Stimulated activated CD4-positive, alpha-beta T cell treated with anti-CD3 and anti-CD28 coated beads, Interleukin-15, amount 100 ng/mL, for 48 hours (primary cell): ENCODE results near the gene DAB2IP.
"Not testable (repeated sequence)": the region's sequence is repeated elsewhere in the genome, so short reads cannot be mapped to it uniquely, and the experiment has no call there.

Source experiments
- DNase-seq, 2 donors: peaks; one replicate each; pipeline ENCODE4 v3.0.0-alpha.2; 2020; ENCODE audit warnings: low read depth in 2 of 2

The DAB2IP gene

GRCh38 chr9:121792476-121792875, 141.0 kb downstream of the DAB2IP start:
- not testable (repeated sequence) for DNase-seq

DNA sequence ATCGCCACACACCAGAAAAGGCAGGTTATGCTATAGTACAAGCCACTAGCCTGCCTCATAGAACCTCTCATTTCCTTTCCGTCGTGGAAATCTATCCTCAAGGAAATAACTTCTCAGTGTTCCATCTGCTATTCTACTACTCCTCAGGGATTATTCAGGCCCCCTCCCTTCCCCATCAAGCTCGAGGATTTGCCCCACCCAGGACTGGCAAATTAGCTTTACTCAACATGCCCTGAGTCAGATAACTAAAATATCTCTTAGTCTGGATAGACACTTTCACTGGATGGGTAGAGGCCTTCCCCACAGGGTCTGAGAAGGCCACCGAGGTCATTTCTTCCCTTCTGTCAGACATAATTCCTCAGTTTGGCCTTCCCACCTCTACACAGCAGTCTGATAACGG, 142.9 kb downstream of the DAB2IP start:
- DNase-seq: not testable (repeated sequence)

GRCh38 chr9:121797081-121797480, 145.6 kb downstream of the DAB2IP start:
- no peak for DNase-seq

- no peak for DNase-seq
Measured at GRCh38 chr9:121798941-121799340, 147.5 kb downstream of the DAB2IP start.

- DNase-seq: no peak
Measured at GRCh38 chr9:121800376-121800775, 148.9 kb downstream of the DAB2IP start.

DNA sequence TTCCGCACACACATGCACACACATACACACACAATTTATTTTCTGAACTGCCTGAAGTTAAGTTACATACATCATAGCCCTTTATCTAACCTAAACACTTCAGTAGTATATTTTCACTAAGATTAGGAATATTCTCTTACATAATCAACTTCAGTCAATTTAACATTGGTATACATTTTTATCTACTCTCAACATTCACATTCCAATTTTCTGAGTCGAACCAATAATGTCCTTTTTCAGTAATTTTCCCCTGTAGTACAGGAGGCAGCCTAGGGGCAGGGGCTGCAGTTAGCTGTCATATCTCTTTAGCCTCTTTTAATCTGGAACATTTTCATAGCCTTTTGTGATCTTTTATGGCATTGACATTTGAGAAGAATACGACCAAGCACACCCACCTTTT, 150.1 kb downstream of the DAB2IP start:
- no peak for DNase-seq

GRCh38 chr9:121802753-121803152, 151.3 kb downstream of the DAB2IP start:
- DNase-seq: no peak

DNA sequence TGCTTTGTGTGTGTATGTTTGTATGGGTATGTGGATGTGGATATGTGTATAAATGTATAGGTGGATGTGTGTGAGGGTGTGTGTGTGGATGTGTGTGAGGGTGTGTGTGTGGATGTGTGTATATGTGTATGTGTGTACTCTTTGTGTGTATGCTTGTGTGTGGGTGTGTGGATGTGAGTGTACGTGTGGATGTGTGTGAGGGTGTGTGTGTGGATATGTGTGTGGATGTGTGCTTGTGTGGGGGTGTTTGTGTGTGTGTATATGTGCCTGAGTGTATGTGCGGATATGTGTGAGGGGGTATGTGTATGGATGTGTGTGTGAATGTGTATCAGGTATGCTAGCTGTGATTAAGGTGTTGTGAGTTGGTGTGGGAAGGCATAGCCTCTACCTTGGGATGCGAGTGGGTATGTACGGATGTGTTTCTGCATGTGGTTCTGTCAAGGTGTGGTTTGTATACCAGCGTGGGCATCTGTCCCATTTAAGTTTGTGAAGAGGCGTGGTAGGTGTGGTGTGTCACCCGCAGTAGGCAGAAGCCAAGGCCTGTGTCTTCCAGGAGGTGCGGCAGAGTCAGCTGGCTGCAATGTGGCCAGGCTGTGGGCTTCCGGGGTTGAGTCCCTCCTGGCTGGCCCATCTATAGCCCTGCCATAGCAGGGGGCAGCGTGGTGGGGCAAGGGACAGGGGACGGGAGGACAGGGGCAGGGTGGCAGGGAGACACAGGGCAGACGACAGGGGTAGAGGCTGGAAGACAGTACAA, 155.8 kb downstream of the DAB2IP start:
- no peak for DNase-seq

DNA sequence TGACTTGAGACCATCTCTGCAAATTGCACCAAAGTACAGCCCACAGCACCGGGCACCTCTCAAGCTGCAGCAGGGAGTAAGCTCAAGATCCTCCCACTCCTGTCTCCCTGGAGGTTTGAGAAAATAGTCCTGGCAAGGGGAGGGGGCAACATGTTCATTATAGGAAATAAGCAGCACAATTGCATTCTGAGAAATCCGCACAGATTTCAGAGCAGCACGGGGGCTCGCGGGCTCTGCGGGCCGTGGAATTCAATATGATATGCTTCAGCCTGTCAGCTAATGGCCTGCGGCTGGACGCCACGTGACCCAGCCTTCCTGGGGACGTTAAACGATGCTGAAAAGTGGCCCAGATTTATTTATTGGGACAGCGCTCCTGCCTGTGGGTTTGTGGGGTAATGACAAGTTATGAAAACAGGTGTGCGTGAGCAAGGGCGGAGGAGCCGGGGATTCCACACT, 156.4 kb downstream of the DAB2IP start:
- no peak for DNase-seq

- DNase-seq: no peak
Measured at GRCh38 chr9:121808781-121809180, 157.3 kb downstream of the DAB2IP start.

DNA sequence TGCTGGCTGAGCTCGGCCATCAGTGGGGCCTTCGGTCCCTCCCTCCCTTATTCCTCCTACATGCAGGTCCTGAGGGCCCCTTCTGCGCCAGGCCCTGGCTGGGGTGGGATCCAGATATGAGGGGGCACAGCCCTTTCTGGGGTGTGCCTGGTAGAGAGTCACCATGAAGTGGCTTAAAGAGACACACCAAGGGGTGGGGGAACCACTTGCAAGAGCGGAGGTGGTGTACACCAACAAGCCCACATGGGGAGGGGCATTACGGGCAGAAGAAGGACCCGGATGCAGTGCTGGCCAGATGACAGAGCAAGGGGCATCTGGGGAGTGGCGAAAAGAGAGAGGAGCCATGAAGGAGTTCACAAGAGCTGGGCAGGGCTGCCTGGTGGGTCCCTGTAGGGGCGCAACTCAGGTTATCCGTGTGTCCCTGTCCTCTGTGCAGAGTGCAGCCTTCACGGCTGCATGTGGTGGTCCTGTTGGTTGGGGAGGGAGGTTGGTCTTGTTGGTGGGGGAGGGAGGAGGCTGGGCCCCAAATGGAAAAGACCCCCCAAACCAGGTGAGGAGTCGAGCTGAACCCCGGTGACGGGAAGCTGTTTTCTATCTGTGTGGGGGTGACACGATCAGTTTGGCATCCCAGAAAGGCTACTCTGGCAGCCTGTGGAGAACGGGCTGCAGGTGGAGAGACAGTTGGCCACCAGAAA, 158.1 kb downstream of the DAB2IP start:
- no peak for DNase-seq

GRCh38 chr9:121810489-121810888, 159.1 kb downstream of the DAB2IP start:
- DNase-seq: no peak

- DNase-seq: no peak
Measured at GRCh38 chr9:121811140-121811539, 159.7 kb downstream of the DAB2IP start.

DNA sequence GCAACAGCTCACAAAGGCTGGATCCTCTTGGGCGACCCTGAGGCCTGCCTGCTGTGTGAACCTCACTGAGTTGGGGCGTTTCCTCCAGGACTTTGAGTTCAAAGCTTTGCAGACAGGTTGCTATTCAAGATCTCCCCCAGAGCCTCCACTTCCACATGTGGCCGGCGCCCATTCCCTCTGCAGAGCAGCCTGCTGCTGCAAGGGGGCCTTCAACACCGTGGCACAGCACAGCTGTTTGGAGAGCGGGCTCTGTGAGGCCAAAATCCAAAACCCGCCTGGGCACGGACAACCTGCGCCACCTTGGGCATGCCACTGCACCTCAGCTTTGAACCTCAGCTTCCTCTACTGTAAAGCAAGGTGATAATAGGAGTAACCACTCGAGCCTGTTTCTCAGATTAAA, 160.3 kb downstream of the DAB2IP start:
- DNase-seq: no peak

GRCh38 chr9:121812159-121812735, 160.8 kb downstream of the DAB2IP start:
- DNase-seq: no peak

- no peak for DNase-seq
Measured at GRCh38 chr9:121813519-121814210, 162.2 kb downstream of the DAB2IP start.

DNA sequence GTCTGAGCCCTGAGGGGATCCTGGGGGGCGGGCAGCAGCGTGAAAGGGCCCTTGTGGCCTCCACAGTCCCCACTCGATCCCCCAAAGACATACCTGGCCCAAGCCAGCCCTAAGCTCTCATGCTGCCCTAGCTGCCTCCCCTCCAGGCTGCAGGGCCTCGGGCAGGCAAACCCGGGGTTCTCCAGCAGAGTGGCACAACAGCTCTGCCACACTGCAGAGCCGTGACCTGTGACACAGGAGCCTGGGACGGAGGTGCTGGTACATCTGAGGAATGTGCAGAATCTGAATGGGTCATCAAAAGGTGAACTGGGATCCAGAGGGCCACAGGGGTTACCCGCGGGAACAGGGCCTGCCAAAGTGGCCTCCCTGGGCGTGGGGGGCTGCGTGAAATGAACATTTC, 163.2 kb downstream of the DAB2IP start:
- no peak for DNase-seq

DNA sequence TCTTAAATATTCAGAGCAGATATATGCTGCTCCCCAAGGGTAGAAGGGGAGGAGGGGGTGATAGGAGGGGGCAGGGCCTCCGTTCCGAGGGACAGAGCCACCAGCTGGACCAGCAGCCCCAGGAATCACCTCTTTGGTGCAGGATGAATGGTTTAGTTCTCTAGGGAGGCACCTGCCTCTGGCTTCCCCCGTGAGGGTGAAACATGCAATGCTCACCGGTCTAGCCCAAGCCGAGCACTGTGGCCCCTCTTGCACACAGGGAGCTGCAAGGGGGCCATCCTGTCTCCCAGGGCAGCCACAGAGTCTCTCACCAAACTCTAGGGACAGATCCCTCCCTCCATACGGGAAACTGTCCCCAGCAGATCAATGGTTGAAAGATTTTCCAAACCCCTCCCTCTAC, 163.7 kb downstream of the DAB2IP start:
- no peak for DNase-seq

DNA sequence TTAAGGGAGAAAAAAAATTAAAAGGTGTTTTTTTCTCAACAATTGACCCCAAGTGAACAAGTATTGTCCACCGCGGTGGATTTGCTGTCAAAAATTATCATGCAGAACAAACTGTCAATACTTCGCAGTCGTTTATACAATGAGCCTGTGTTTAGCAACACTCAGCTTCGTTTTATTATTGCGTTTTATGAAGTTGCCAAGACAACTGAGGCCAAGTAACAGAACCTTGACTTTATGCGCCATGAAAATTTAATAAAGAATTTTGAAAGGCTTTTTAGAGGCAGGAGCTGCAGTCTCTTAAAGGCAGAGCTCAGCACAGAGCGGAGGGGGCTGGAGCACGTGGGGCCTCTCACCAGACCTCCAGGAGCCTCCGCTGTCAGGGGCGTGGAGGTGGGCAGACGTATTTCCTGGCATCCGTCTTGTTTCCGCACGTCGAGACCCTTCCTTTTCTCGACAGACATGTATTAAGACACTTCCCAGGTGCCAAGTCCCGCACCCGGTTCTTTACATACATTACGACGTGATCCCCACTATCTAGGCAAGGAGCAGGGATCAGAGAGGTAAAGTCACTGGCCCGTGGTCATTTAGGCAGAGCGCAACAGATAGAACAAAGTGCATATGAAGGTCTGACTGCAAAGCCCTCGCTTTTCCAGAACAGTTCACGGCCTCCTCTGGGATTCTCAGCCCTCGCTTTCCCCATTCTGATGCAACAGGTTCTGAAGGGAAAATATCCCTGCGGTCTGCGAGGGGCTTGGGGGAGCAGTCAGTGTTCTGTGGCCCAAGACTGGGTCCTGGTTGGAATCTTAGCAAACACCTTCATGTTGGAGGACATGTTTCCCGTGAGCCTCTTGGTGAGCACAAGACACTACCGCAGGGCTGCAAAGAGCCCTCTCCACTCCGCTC, 164.4 kb downstream of the DAB2IP start:
- no peak for DNase-seq

DNA sequence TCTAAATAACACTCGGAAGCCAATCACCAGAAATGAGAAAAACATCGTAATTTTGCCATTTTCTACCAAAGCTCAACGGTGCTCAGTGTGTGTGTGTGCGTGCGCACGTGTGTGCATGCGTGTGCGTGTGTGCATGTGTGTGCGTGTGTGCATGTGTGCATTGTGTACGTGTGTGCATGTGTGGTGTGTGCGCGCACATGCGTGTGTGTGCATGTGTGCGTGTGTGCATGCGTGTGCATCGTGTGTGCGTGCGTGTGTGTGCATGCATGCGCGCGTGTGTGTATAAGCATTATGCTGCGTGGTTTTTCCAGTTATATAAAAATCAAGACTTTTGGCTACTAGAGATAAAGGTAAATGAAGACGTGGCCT, 165.0 kb downstream of the DAB2IP start:
- DNase-seq: no peak

- DNase-seq: no peak
Measured at GRCh38 chr9:121816845-121817450, 165.5 kb downstream of the DAB2IP start.
